HG02642 (cell line): ENCODE measurements around the gene MAGOH.
"Not testable (repeated sequence)": the region's sequence is repeated elsewhere in the genome, so short reads cannot be mapped to it uniquely, and the experiment has no call there.

Source experiments
- ATAC-seq: cut with Tn5 transposase; IDR thresholded peaks from one replicate; pipeline ENCODE4 v1.9.1; 2021; ENCODE audit warnings: mild to moderate bottlenecking; ENCODE audit not compliant: unreplicated experiment, poor library complexity

Gene MAGOH

DNA sequence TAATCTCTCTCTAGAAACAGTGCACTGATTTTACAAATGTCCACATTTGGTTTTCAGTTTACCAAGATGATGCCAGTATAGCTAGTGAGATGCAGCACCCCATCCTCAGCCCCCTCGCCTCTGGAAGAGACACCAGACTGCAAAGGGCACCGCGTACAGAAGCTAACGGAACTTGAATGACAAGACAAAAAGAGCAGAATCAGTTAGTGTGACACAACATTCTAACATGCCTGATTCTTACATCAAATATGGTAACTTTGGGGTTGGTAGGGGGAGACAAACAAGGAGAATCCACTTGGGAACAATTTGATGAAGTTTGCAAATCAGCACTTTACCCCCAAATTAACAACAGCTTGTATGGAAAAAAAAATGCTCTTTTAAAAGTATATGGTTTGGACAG lies 4.1 kb upstream of the MAGOH start:
- ATAC-seq, result no peak

DNA sequence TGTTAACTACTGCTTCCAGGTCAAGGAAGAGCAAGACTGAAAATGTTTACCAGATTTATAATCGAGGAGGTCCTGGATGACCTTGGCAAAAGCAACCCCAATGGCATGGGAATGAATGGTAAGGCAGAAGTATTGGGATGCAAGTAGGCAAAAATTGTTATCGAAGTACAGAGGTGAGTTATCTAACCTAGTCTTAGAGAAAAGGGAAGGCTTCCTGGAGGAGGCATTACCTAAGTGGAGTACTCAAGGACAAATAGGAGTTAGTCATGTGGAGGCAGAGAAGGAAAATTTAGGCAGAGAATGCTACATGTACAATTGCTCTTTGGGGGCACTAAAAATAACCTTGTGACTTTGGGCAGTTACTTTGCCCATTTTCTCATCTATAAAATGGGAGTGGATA lies 3.5 kb upstream of the MAGOH start:
- ATAC-seq, result no peak

DNA sequence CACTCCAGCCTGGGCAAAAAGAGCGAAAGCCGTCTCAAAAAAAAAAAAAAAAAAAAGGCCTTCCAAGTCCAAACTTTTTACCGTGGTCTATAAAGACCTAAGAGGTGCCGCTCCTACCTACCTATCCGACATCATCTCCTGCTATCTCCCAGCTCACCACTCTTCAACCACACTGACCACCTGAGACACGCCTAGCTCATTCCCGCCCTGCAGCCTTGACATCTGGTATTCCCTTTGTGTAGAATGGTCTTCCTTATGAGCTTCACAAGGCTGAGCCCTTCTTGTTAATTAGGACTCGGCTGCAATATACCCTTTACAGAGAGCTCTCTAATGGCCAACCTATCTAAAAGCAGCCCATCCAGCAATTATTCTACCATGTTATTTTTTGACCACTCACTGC lies 680 bp downstream of the MAGOH start:
- ATAC-seq, result no peak

GRCh38 chr1:53220962-53221286 lies 17.4 kb downstream of the MAGOH start:
- no peak for ATAC-seq

GRCh38 chr1:53220171-53220961 lies 18.0 kb downstream of the MAGOH start, which contains the start of gene CZIB:
CZIB (minus strand) TSS chr1:53220634; CDS start chr1:53220575, 59 bp downstream.
- peak; percentile 92 for ATAC-seq

DNA sequence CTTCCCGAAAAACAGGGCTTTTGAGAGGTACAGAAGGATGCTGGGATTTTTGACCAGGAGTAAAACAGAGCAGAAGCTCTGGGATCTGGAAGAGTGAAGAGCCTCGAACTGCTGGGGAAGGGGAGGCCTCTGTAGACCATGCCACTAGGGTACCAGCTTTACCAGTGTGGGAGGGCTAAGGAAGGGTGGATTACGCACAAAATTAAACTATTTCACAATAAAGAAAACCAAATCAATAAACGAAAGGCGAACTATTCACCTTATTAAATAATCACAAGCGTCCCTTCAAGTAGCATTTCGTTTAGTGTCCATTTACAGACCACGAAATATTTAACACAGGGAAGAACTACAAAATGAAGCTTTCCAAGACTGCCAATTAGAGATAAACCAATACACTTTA lies 18.6 kb downstream of the MAGOH start:
- no peak for ATAC-seq

- no peak for ATAC-seq
These were observed 20.1 kb downstream of the MAGOH start for GRCh38 chr1:53218201-53218600.

- no peak for ATAC-seq
These were observed 23.9 kb downstream of the MAGOH start for GRCh38 chr1:53214376-53214940.

DNA sequence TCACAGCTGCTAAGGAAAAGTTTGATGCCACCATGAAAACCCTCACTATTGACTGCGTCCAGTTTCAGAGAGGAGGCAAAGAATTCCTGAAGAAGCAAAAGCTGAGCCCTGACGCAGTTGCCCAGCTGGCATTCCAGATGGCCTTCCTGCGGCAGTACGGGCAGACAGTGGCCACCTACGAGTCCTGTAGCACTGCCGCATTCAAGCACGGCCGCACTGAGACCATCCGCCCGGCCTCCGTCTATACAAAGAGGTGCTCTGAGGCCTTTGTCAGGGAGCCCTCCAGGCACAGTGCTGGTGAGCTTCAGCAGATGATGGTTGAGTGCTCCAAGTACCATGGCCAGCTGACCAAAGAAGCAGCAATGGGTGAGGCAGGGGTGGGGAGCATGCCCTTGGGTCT lies 27.4 kb downstream of the MAGOH start:
- no peak for ATAC-seq

GRCh38 chr1:53210352-53210751 lies 28.0 kb downstream of the MAGOH start:
- no peak for ATAC-seq

- ATAC-seq, result no peak
These were observed 30.6 kb downstream of the MAGOH start for GRCh38 chr1:53207726-53208125.

DNA sequence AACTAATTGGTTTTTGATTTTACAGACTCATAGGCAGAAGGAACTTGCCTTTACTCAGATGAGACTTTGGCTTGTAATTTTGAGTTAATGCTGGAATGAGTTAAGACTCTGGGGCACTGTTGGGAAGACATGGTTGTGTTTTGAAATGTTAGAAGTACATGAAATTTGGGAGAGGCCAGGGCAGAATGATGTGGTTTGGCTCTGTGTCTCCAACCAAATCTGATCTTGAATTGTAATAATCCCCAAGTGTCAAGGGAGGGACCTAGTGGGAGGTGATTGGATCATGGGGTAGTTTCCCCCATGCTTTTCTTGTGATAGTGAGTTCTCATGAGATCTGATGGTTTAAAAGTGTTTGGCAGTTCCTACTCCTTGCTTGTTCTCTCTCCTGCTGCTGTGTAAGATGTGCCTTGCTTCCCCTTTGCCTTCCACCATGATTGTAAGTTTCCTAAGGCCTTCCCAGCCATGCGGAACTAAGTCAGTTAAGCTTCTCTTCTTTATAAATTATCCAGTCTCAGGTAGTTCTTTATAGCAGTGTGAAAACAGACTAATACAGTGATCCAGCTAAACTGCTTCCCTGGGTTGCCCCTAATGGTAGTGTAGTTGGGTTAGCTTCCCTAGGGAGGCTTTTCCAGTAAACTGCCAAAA lies 31.5 kb downstream of the MAGOH start:
- ATAC-seq, result no peak

DNA sequence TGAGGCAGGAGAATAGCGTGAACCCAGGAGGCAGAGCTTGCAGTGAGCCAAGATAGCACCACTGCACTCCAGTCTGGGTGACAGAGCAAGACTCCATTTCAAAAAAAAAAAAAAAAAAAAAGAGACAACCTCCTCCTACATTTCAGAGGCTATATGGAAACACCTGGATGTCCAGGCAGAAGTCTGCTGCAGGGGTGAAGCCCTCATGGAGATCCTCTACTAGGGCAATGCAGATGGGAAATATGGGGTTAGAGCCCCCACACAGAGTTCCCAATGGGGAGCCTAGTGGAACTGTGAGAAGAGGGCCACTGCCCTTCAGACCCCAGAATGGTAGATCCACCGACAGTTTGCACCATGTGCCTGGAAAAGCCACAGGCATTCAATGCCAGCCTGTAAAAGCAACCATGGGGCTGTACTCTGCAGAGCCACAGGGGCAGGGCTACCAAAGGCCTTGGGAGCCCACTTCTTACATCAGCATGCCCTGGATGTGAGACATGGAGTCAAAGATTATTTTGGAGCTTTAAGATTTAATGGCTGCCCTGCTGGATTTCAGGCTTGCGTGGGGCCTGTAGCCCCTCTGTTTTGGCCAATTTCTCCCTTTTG lies 32.1 kb downstream of the MAGOH start:
- not testable (repeated sequence) for ATAC-seq

DNA sequence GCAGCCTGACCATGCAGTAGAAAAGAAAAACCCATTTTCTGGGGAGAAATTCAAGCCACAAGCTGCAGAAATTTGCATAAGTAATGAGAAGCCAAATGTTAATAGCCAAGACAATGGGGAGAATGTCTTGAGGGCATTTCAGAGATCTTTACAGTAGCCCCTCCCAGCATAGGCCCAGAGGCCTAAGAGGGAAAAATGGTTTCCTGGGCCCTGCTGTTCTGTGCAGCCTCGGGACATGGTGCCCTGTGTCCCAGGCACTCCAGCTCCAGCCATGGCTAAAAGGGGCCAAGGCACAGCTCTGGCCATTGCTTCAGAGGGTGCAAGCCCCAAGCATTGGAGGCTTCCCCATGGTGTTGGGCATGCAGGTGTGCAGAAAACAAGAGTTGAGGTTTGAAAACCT lies 32.8 kb downstream of the MAGOH start:
- ATAC-seq, result not testable (repeated sequence)

GRCh38 chr1:53203466-53203865 lies 34.9 kb downstream of the MAGOH start:
- no peak for ATAC-seq

DNA sequence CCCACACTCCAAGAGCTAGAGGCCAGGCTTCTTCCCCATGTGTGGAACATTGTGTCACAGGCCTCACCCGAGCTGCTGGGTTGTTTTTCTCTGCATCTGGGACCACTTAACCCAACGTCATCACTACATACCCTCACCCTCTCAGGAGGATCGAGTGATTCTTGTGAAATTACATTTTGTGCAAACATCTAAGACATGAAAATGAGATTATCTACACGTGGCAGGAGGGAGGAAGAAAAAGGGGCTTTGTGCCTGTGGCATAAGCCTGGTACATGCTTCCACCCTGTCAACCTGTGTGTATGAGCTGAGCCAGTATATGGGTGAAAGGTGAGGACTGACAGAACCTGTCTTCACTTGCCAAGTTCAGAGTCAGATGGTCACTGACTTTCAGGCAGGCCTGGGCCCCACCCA lies 40.1 kb downstream of the MAGOH start:
- no peak for ATAC-seq

- ATAC-seq, result no peak
These were observed 40.8 kb downstream of the MAGOH start for GRCh38 chr1:53197291-53198200.

GRCh38 chr1:53196485-53197290 lies 41.6 kb downstream of the MAGOH start, which contains the start of gene CPT2:
CPT2 (plus strand) TSS chr1:53196824; CDS start chr1:53196944, 120 bp downstream.
- ATAC-seq, result peak; percentile 99

GRCh38 chr1:53196017-53196484 lies 42.3 kb downstream of the MAGOH start:
- peak; percentile 8 for ATAC-seq
